C4-2B (cell line): ENCODE results near the gene C19orf18.

Experiments used
- H3K27ac ChIP-seq: fragments of 450-650 bp; 2 replicates; pipeline ENCODE4 v1.5.1; 2017
- CTCF ChIP-seq: fragments of 450-650 bp; conservative IDR thresholded peaks from 2 replicates; pipeline ENCODE4 v1.5.1; 2017; ENCODE audit warnings: mild to moderate bottlenecking
- ZFX ChIP-seq: fragments of 450-650 bp; IDR thresholded peaks from 2 replicates; pipeline ENCODE4 v1.6.1; 2017

The C19orf18 gene

GRCh38 chr19:57992841-57993240, 18.5 kb upstream of the C19orf18 start:
- H3K27ac ChIP-seq = no peak overlapping the region
- TF ChIP-seq CTCF = no peak
- TF ChIP-seq ZFX = no peak

GRCh38 chr19:57978586-57979289, 4.4 kb upstream of the C19orf18 start:
- no peak overlapping the region for H3K27ac ChIP-seq
- no peak for TF ChIP-seq CTCF
- TF ChIP-seq ZFX = no peak

GRCh38 chr19:57964761-57965160, 9.6 kb downstream of the C19orf18 start:
- H3K27ac ChIP-seq = no peak overlapping the region
- TF ChIP-seq ZFX (no peak), CTCF (no peak)

- H3K27ac ChIP-seq = no peak overlapping the region
- no peak for TF ChIP-seq CTCF
- no peak for TF ChIP-seq ZFX
Observed at GRCh38 chr19:57961785-57962184, 12.5 kb downstream of the C19orf18 start.

- TF ChIP-seq ZFX (no peak), CTCF (no peak)
- H3K27ac ChIP-seq = no peak overlapping the region
Observed at GRCh38 chr19:57954996-57955395, 19.3 kb downstream of the C19orf18 start.

GRCh38 chr19:57949702-57950101, 24.6 kb downstream of the C19orf18 start:
- no peak for TF ChIP-seq ZFX
- no peak for TF ChIP-seq CTCF

GRCh38 chr19:57949296-57949695, 25.0 kb downstream of the C19orf18 start:
- no peak for TF ChIP-seq CTCF
- no peak for TF ChIP-seq ZFX

More at GRCh38 chr19:57949702-57950101, 24.6 kb downstream of the C19orf18 start:
- H3K27ac ChIP-seq = no peak overlapping the region

More at GRCh38 chr19:57949296-57949695, 25.0 kb downstream of the C19orf18 start:
- H3K27ac ChIP-seq = no peak overlapping the region
